SU-DHL-6 (cell line): ENCODE measurements around the gene KNDC1.

Source experiments
- CTCF ChIP-seq: fragments of 200-600 bp; sonication (generic); IDR thresholded peaks from one replicate; pipeline ENCODE4 v1.5.1; 2017; ENCODE audit warnings: antibody characterized with exemption, mild to moderate bottlenecking, low read length, moderate library complexity; ENCODE audit not compliant: insufficient read depth, poor library complexity, severe bottlenecking
- EZH2phosphoT487 ChIP-seq: fragments of 200-600 bp; sonication (generic), shearing (Covaris generic); conservative IDR thresholded peaks from 2 replicates; pipeline ENCODE4 v1.6.1; 2018; ENCODE audit warnings: mild to moderate bottlenecking, antibody characterized with exemption, low read length, moderate library complexity, mixed read lengths

GRCh38 chr10:133211141-133211830 lies 51.3 kb downstream of the KNDC1 start:
- TF ChIP-seq CTCF (no peak), EZH2phosphoT487 (no peak)
